H1 (cell line): ENCODE data around the gene MYBL2. TPM values are rescaled to one million over a fixed set of nuclear protein-coding genes. Genes with fewer than 3 reads are reported as not detected.

Source experiments
- CBX8 ChIP-seq: fragments of 300-800, 300-1000 bp; sonication (generic); IDR thresholded peaks from 2 replicates; pipeline ENCODE4 v1.7.1; 2016; ENCODE audit warnings: low read depth, low read length, borderline replicate concordance
- CEBPB ChIP-seq: IDR thresholded peaks from 2 replicates; pipeline ENCODE4 v1.6.1; 2012; ENCODE audit warnings: low read depth, low read length
- JUND ChIP-seq: IDR thresholded peaks from 2 replicates; pipeline ENCODE4 v1.6.1; 2011; ENCODE audit warnings: mild to moderate bottlenecking, improper control_type of control experiment, low read length
- polyA plus RNA-seq, 7 experiments: library from polyadenylated mRNA; depleted of rRNA in 3 of 7; stranded (reverse) in 5 of 7; unstranded in 2 of 7; fragments of >200 nt in 5 of 7; fragments of 200-250 nt in 2 of 7; gene quantifications; 1 replicate in 5 of 7; 2 replicates in 1 of 7; 4 replicates in 1 of 7; pipeline versions ENCODE4 v1.2.1 to v1.2.3, GENCODE V29; 2011 to 2013; ENCODE audit warnings: missing spikeins in 2 of 7, mixed read lengths in 2 of 7
- total RNA-seq: library from RNA; stranded (reverse); fragmentation: NEBNext Ultra II Directional; extraction: Animal tissue kit (Norgen Biotek cat#: 25700); gene quantifications from 2 replicates; pipeline ENCODE4 v1.2.1, GENCODE V29; 2021
- TF ChIP-seq, protein P1 (sequence below): IDR thresholded peaks from 2 replicates; pipeline ENCODE4 v1.6.1; 2011; ENCODE audit warnings: low read depth, mild to moderate bottlenecking, low read length; ENCODE audit not compliant: insufficient read depth

MYBL2 gene
- total and polyA plus RNA-seq, 2 of the 8 experiments (the other 6 are each of a cell fraction or from before 2014, with no cell fraction given), result 75.3 to 207 TPM

DNA sequence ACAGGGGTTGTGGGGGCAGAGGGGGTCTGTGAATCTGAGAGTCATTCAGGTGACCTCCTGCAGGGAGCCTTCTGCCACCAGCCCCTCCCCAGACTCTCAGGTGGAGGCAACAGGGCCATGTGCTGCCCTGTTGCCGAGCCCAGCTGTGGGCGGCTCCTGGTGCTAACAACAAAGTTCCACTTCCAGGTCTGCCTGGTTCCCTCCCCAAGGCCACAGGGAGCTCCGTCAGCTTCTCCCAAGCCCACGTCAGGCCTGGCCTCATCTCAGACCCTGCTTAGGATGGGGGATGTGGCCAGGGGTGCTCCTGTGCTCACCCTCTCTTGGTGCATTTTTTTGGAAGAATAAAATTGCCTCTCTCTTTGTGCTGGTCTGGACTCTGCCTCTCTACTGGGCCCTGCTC, 49.2 kb downstream of the MYBL2 start (continued):
- TF ChIP-seq, protein P1, sequence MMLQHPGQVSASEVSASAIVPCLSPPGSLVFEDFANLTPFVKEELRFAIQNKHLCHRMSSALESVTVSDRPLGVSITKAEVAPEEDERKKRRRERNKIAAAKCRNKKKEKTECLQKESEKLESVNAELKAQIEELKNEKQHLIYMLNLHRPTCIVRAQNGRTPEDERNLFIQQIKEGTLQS, result no peak
- no peak for TF ChIP-seq CEBPB
- no peak for TF ChIP-seq JUND
- no peak for TF ChIP-seq CBX8
